A549 treated with Hydrocortisone at 1 μM for 4 hours (cell line): Measurements from ENCODE around the gene TBC1D10A. TPM values are rescaled to one million over a fixed set of nuclear protein-coding genes. Genes with fewer than 3 reads are reported as not detected.

Experiments
- total RNA-seq: library from RNA; stranded (reverse); fragments of 200-300 nt; extraction: Qiagen RNA extraction; gene quantifications from 5 replicates; pipeline ENCODE4 v1.2.3, GENCODE V29; 2022

Gene TBC1D10A, protein sequence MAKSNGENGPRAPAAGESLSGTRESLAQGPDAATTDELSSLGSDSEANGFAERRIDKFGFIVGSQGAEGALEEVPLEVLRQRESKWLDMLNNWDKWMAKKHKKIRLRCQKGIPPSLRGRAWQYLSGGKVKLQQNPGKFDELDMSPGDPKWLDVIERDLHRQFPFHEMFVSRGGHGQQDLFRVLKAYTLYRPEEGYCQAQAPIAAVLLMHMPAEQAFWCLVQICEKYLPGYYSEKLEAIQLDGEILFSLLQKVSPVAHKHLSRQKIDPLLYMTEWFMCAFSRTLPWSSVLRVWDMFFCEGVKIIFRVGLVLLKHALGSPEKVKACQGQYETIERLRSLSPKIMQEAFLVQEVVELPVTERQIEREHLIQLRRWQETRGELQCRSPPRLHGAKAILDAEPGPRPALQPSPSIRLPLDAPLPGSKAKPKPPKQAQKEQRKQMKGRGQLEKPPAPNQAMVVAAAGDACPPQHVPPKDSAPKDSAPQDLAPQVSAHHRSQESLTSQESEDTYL
- total RNA-seq = 9.4 to 10.5 TPM (median 9.5 TPM) in 5 replicates

DNA sequence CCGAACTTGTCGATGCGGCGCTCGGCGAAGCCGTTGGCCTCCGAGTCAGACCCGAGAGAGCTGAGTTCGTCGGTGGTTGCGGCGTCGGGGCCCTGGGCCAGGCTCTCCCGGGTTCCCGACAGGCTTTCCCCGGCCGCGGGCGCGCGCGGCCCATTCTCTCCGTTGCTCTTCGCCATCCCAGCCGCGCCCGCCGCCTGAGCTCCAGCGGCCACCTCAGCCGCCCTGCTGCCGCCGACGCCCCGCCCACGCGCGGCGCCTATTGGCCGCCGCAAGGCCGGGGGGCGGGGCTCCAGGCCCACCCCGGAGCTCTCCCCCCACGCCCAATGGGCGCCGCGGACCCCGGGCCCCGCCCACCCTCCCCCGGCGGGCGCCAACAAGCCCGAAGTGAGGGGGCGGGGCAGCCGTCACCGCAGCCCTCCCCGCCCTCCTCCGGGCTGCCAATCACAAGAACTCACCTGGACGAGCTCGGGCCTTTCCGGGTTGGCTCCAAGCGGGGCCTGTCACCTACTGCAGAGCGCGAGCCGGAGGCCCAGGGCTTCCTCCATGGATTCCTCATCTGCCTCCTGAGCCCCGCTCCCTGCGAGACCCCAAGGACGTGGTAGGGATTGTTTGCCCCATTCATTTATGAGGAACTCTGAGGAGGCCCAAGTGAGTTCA lies at the start of gene TBC1D10A:
Gene TBC1D10A, minus strand, starts transcription at position 236 of the 657 bp plus-strand sequence. Its CDS starts 60 bp downstream, at position 176.

DNA sequence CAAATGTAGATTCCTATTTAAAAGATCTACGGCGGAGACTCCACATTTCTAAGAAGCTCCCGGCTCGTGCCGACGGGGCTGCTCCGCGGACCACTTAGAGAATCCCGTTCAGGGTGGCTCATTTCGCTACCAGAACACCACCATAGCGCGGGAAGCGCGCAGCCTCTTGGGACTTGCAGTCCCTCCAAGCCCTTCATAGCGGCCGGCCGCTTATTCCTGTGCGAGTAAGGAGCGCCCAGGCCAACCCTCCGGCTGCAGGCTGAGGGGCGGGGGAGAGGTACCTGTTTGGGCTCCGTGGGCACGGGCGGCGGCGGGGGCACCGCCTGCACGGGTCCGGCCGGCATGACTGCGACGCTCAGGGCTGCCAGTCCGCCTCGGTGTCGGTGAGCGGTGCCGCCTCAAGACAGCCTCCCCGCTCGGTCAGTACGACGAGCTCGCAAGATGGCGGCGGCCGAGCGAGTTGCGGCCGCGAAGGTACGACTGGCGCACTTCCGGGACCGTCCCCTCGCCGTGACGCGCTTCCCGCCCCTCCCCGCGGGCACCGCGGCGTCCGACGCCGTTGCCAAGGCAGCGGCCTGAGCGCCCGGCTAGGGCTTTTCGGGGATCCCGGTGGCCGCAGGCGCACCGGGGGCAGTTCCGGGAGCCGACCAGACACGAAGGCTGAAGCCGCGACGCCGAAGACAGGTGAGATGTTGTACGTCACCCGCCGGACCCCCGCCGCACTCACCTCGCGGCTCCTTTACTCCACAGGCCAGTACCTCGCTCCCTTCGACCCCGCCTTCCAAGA lies 29.9 kb upstream of the TBC1D10A start, which contains the start of the genes CCDC157 and SF3A1:
Gene CCDC157, plus strand, starts transcription at position 559 of the 787 bp plus-strand sequence. CDS start 8,994 bp downstream, outside the sequence.
Gene SF3A1, minus strand, starts transcription at position 446 of the 787 bp plus-strand sequence. Its CDS starts 102 bp downstream, at position 344.

DNA sequence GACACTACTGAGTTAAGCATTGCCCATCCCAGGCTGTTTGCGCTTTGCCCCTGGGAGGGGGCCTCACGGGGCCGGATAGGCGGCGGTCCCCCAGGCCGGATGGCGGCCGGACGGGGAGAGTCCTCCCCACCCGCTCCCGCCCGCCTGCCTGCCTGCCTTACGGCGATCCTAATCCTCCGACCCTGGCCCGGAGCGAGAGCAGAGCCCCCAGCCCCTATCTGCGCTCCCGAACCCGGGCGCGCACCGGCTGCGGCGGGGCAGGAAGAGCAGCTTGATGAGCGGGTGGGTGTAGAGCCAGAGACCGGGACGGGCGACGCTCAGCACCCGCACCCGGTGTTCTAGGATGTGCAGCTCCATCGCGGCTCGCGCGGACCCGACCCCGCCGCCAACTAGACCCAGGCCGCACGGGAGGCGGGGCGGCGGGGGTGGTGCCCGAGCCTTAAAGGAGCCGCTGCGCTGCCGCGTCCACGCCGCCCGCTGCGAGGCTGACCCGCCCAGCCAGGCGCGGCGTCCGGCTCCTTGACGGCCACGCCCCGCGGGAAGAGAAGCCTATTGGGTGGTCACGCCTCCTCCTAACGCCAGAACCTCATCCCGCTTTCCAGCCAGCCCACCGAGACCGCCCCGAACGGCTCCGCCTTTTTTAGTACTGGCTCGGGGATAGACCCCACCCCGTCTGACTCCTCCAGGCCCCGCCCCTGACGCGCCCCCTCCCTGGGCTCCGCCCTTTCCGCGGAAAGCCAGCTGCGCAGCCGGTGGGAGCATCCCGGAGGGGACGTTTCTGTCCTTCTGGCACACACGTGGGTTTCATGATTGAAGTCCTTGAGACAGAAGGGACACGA lies 37.4 kb downstream of the TBC1D10A start, which contains the start of gene CASTOR1:
Gene CASTOR1, minus strand, starts transcription at position 365 of the 839 bp plus-strand sequence. Its CDS starts 8 bp downstream, at position 357.

DNA sequence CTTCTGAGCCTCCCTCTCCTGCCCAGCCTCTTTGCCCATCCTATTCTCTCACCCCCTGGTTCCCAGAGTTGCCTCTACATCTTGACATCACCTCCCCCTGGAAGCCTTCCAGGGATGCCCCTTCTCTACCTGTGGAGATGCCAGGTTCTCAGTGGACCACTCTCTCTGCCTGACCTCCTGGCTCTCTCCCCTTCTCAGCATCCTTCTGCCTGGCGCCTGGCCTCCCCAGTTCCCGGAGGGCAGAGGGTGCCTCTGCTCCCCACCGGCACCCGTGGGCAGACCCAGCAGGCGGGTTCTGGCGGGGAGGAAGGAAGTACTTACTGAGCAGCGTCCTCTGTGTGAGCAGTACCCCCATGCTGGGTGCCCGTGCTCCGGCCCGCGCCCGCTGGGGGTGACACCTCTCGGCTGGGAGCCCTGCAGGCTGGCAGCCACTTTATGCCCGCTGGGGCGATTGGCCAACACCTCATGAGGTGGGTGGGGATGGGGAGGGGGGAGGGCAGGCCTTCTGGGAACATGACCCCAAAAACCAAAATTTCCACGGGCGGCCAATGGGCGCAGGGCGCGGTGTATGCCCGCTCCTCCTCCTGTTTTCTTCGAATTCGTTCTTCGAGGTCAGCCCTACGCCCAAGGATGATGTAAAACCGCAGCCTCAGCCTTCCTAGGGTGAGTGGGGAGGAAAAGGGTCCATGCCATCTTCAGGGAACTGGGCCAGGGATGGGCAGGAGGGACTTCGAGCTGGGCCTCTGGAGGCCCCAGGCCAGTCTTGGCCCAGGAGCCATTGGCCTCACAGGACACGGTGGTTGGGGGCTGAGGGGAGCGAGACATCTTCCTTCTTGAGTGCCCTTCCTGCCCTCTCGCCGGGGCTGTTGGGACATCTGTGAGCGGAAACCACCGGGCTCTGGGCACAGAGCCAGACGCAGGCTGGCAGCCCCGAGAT lies 60.0 kb downstream of the TBC1D10A start, which contains the start of gene OSM:
Gene OSM, minus strand, starts transcription at position 407 of the 937 bp plus-strand sequence. Its CDS starts 52 bp downstream, at position 355.

DNA sequence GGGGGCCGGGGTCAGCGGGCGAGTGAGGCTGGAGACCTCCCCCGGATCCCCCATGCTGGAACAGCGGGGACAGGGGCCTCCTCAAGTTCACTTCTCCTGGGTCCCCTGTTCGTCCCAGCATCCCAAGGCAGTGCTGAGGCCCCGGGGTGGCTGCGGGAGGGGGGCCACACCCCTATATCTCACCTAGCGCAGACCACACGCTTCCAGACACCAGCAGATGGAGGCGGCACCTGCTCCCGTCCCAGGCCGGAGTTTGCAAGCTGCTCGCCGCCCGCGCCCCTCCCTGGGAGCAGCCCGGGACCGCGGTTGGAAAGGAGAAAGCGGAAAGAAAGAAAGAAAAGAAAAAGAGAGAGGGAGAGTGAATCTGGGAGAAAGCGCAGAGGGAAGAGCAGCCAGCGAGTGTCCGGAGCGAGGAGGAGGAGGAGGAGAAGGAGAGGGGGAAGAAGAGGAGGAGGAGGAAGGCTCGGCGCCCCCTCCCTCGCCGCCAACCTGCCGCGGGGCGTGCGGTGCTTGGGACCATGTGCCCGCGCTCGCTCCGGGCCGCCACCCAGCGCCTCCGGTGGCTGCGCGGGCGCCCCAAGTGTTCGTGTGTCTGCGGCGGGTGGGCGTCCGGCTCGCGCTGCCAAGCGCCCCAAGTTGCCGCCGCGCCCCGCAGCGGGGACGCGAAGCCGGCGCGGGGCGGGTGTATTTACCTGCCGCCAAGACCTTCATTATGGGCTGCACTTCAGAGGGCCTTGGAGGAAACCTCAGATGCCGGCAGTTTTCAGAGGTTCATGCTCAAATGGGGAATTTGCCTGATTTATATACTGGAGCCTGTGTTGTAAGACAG lies 80.5 kb downstream of the TBC1D10A start, which contains the start of gene LIF:
Gene LIF, minus strand, starts transcription at position 775 of the 829 bp plus-strand sequence. Its CDS starts 64 bp downstream, at position 711.

Other genes with a start within 250 kb of the TBC1D10A start
- gene HORMAD2, start 246.5 kb downstream of the TBC1D10A start, total RNA-seq = not detected in 5 replicates
- 28.2 to 31.6 TPM (median 30.1 TPM) in 5 replicates for gene LIF, start 80.2 kb downstream of the TBC1D10A start, total RNA-seq
- 0.06 TPM in 1 of 5 replicates, not detected in the others for gene OSM, start 60.1 kb downstream of the TBC1D10A start, total RNA-seq
- 5.0 to 7.3 TPM (median 5.6 TPM) in 5 replicates for gene CASTOR1, start 37.4 kb downstream of the TBC1D10A start, total RNA-seq
- gene SF3A1, start 30.0 kb upstream of the TBC1D10A start, total RNA-seq = 45.7 to 67.7 TPM (median 60.8 TPM) in 5 replicates
- 2.1 to 3.3 TPM (median 2.8 TPM) in 5 replicates for gene CCDC157, start 30.1 kb upstream of the TBC1D10A start, total RNA-seq
- 19.7 to 22.8 TPM (median 22.0 TPM) in 5 replicates for gene RNF215, start 60.5 kb upstream of the TBC1D10A start, total RNA-seq
- gene SEC14L2, start 70.1 kb upstream of the TBC1D10A start, total RNA-seq = 68.1 to 117 TPM (median 87.0 TPM) in 5 replicates
- gene MTFP1, start 98.8 kb upstream of the TBC1D10A start, total RNA-seq = 65.8 to 72.6 TPM (median 68.0 TPM) in 5 replicates
- 0.05 TPM in 1 of 5 replicates, not detected in the others for gene SEC14L3, start 145.1 kb upstream of the TBC1D10A start, total RNA-seq
- gene SEC14L4, start 178.8 kb upstream of the TBC1D10A start, total RNA-seq = 4.4 to 6.6 TPM (median 5.9 TPM) in 5 replicates
- not detected in 5 replicates for gene SEC14L6, start 219.8 kb upstream of the TBC1D10A start, total RNA-seq
- gene GAL3ST1, start 247.7 kb upstream of the TBC1D10A start, total RNA-seq = 7.8 to 11.6 TPM (median 10.9 TPM) in 5 replicates